Muscle of arm (tissue), 12 donors: ENCODE results near the gene XYLT1. TPM values are rescaled to one million over a fixed set of nuclear protein-coding genes. Genes with fewer than 3 reads are reported as not detected.
"Not testable (repeated sequence)": the region's sequence is repeated elsewhere in the genome, so short reads cannot be mapped to it uniquely, and the experiment has no call there.

Source experiments
- DNase-seq: peaks from one replicate; pipeline ENCODE4 v3.0.0-alpha.2; 2013
- polyA plus RNA-seq, 12 donors: library from polyadenylated mRNA; unstranded; fragments of 120-200 nt; gene quantifications; one replicate each; pipeline ENCODE4 v1.2.1, GENCODE V29; 2013; ENCODE audit not compliant: insufficient read length in 12 of 12

The XYLT1 gene
- polyA plus RNA-seq, 12 donors = 4.7 to 11.0 (median 6.3) TPM; not detected in 1

DNA sequence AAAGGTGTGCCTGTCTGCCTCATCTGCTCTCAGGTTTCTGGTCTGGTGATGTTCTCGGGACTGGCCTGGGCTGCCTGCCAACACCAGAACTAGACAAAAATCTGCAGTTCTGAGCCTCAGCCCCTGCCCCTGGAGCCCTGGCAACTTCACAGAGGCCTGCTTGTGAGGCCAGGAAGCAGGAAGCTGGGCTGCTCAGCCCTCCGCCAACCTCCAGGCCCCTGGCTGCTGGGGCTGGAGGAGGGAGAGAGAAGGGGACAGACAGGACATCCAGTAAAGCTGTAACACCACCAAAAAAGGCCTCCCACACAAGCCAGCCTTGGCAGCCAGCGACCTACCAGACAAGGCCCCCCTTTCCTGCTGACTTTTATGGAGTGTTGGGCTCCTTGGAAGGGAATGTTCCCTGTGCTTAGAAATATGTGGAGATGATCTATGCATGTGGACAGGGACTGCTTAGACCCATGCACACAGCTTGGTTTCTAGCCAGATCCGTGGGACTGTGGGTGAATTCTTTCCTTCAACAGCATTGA lies 157.6 kb downstream of the XYLT1 start:
- DNase-seq = peak; percentile 72

DNA sequence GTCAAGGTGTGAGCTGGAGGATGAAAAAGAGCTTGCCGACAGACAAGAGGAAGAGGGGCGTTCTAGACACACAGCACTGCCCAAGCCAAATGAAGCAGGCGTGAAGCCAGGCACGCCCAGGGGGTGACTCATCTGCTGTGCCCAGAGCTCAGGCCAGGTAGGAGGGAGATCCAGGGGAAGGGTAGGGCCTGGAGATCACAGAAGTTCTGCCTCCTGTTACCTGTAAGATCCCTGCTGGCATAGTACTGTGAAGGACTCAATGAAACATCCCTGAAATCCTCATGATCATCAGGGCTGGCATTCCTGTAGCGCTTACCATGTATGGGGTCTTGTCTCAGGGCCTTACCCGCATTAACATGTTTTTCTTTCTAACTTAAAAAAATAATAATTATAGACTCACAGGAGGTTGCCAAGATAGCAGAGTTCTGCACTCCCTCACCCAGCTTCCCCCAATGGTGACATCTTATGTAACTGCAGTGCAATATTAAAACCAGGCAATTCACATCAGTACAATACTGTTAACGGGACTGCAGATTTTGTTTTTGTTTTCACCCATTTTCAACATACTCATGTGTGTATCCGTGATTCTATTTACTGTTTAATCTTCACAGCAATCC lies 158.6 kb downstream of the XYLT1 start:
- no peak for DNase-seq

DNA sequence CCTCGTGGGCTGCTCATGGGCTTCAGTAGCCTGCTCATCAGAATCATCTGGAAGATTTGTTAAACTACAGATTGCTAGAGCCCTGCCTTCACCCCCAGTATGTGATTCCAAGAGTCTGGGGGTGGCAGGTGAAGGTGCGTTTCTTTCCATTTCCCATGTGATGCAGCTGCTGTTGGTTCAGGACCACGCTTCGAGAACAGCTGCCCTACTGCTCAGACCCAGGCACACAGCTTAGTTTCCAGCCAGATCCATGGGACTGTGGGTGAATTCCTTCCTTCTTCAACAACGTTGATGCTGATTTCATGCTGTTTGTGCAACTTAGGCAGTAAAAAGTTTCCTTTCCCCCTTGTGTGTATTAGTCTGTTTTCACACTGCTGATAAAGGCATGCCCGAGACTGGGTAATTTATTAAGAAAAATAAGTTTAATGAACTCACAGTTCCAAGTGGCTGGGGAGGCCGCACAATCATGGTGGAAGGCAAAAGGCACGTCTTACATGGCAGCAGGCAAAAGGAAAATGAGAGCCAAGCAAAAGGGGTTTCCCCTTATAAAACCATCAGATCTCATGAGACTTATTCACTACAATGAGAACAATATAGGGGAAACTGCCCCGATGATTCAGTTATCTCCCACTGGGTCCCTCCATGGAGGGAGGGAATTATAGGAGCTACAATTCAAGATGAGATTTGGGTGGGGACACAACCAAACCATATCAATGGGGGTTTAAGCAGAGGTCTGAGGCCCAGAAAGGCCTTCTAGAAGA lies 159.2 kb downstream of the XYLT1 start:
- DNase-seq = no peak

DNA sequence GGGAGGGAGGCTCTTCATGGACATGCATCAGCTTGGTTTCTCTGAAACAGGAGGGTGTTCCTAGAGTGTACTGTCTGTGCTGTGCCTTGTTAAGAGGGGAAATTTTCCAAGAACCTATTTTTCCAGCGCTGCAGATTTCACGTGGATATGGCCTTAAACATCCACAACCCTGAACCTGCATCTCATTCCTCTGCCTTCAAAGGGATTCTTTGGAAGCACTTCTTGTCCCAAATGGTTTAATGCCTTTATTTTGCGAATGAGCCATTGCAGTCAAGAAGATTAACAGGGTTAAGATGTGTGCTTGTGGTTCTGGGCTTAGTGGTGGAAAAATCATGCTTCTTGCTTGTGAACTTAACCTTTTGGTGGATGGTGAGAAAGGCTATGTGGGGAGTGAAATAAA lies 161.2 kb downstream of the XYLT1 start:
- DNase-seq = no peak

DNA sequence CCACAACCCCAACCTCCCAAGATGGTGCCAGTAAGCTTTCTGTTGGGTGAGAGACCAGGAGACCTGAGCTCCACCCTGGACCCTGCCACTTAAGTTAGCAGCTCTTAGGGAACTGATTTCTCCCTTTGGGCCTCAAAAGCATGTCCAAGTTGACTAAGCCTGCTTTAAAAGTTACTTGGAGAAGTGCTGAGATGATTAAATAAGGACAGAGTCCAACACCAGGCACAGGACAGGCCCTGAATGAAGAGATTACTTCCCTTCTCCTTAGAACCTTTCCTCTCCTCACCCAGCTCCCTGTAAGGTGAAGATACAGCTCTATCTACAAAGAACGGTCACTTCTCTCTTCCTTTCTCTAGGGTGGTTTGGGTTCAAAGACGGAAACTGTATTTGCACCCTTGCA lies 162.6 kb downstream of the XYLT1 start:
- no peak for DNase-seq

DNA sequence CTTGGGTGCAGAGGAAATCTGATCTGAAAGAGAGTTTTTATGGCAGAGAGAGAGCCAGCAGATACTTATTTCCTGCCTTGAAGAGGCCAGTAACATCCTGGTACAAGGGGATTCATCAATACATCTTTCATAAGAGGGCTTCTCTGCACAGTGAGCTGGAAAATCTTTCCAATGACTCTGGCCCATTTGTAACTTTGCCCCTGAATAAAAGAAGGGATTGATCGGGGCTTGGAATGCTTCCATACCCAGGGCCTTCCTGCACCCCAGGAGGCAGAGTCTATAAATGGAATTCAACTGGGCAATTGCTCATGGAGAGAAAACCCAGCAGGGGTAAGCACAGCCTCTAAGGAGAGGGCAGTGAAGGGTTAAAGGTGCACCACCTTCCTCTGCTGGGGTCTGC lies 163.3 kb downstream of the XYLT1 start:
- DNase-seq = no peak

DNA sequence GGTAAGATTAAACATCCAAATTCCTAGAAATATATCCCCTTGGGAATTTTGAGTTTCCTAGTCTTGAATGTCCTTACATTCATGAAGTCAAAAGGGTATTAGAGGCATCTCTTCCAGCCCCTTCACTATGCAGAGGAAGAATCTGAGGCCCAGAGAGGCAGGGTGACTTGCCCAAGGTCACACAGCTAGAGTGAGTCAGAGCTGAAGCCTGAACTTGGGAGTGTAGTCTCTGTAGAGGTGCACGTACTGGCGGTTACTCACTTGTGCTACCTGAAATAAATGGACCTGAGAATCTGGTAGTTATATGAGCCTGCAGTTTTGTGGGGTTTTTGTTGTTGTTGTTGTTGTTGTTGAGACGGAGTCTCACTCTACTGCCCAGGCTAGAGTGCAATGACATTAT lies 164.0 kb downstream of the XYLT1 start:
- no peak for DNase-seq

DNA sequence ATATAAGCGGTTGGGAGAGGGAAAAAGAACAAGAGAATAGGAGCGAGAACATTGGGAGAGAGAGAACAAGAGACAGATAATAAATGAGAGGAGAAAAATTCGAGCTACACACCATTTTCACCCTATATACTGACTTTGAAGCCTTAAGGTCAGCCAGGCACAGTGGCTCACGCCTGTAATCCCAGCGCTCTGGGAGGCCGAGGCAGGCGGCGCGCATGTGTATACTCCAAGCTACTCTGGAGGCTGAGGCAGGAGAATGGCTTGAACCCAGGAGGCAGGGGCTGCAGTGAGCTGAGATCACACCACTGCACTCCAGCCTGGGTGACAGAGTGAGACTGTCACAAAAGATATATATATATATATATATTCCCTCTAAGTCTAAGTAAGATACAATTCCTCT lies 164.5 kb downstream of the XYLT1 start:
- not testable (repeated sequence) for DNase-seq

DNA sequence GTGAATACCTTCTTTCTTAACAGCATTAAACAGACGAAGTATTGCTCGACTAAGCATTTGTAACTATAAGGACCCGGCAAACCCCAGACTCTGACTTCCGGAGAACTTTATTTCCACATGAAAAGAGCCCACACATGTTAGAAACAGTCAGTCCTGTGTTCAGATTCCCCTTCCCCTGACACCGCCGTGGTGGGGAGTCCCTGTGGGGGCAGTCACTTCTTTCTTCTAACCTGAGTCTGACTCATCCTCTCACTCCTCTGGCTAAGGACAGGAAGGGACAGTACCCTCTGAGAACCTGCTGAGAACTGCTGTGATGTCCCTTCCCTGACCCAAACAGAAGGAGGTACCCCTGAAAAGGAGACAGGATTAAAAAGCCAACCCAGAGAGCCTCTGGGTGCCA lies 165.1 kb downstream of the XYLT1 start:
- no peak for DNase-seq

DNA sequence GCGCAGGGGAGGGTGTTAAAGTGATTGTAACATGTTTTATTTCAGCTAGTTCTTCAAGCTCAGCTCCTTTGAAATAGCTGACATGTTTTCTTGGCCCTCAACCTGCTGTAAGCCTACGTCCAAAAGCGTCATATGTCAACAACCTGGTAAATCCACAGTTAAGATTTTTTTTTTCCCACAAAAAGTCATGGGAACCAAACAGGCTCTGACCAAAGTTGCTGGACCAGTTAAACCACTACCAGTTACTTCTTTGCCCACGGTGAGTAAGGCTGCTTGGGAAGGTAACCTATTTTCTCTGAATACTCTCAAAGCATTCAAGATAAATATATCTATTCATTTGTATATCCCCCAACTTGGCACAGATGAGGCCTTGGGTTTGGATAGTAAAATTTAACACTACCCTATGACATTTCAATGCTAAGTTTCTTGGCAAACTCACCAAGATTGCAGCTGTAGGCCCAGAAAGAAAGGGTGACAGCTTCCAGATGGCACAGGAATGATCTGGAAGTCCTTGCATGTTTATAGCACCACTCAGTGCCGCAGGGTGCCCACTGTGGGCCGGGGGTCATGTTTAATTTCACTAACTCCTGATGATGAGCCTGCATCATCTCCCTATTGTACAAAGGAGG lies 166.2 kb downstream of the XYLT1 start:
- no peak for DNase-seq

DNA sequence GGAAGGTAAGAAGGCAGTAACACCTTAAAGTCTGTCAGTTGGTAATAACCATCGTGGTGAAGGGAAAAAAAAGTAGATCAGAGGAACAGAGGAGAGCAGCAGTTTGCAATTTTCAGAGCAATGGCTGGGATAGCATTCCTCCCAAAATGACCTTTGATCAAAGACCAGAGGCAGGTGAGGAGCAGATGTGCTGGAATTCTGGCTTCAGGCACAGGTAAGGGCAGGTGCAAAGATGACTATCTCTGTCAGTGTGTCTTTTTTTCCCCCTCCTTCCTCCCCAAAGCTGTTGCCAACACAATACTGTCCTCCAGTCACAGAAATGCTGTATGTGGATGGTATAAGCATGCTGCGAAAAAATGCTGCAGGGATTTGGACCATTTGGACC lies 166.7 kb downstream of the XYLT1 start:
- DNase-seq = no peak

DNA sequence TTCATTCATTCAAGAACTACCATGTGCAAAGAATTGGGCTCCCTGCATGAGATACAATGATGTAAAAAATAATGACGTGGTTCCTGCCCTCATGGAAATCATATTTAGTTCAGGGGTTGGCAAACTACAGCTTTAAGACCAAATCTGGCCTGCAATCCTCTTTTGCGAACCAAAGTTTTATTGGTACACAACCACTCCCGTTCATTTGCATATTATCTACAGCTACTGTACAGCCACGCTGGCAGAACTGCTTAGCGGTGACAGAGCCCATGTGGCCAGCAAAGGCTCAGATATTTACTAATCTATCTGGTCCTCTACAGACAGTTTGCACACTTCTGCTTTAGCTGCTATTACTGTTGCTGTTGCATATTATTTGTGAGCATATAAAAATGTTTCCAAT lies 167.7 kb downstream of the XYLT1 start:
- no peak for DNase-seq

DNA sequence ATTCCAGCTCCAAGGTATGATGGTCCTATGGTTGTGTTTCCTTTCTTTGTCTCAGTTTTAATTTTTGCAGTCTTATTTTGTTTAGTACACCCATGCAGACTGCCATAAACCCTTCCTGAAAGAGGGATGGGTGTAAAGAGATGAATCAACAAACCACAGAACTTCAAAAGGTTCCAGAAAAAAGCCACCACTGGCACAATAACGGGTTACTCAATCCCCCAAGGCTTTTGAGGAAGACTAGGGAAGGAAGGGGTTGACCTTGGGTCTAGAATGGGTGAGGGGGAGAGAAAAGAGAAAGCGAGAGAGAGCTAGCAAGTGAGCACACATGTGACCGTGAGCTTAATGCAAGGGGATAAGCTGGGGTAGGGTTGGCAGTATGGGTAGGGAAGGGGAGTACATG lies 168.1 kb downstream of the XYLT1 start:
- DNase-seq = no peak

DNA sequence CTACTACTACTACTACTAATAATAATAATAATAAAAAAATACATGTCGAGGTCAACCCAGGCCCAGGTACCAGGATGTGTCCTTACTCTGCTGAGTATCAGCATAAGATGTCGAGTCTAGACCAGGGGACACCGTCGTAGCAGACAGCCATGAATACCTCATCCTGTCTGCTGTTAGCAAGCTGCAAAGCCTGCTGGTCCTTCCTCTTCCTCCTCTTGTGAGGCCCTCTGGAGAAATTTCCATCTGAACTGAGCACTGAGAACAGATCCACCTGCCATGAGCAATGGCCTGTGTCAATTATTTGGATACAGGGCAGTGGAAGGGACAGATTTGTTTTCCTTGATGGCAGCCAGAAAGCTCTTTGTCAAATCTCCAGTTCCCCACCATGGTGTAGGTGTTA lies 168.5 kb downstream of the XYLT1 start:
- DNase-seq = no peak

DNA sequence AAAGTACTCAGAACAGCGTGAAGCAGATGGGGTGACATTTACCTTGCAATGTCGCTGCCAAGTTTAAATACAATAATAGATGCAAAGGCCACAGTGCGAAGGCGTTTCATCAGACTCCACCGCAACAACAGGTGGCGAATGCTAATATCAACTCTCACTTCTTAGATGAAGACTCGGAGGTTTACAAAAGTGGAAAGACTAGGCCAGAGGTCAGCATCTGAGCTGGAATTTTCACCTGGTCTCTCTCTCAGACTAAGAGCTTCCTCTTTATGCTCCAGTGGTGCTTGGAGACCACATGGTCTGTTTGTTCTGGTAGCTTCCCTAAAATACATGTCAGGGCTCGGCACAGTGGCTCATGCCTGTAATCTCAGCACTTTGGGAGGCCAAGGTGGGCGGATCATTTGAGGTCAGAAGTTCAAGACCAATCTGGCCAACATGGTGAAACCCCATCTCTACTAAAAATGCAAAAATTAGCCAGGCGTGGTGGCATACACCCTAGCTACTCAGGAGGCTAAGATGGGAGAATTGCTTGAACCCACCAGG lies 169.1 kb downstream of the XYLT1 start:
- no peak for DNase-seq

DNA sequence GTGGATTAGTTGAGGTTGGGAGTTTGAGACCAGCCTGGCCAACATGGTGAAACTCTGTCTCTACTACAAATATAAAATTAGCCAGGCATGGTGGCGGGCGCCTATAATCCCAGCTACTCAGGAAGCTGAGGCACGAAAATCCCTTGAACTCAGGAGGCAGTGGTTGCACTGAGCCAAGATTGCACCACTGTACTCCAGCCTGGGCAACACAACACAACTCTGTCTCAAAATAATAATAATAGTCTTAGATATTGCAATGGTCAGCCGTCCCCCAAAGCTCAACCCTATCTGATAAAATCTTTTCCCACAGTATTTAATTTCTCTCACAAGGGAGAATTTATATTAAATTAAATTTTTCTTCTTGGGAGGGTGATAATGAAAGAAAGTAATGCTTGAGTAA lies 169.6 kb downstream of the XYLT1 start:
- no peak for DNase-seq

DNA sequence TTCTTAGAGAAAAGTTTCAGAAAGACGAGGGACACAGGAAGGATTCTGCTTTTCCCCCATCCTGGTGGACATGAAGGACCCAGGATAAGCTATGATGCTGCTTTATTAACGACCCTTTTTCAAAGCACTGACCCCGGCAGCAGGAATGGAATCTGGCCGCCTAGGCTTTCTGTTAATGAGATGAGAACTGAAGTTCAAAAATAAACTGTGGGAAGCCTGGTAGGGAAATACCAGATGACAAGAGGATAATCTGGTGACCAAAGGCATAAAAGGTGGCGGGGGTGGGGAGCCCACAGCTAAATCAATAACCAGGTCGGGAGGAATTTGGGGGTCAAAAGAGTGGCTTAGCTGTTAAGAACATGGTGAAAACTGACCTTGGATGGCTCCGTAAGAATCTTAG lies 171.0 kb downstream of the XYLT1 start:
- DNase-seq = no peak

DNA sequence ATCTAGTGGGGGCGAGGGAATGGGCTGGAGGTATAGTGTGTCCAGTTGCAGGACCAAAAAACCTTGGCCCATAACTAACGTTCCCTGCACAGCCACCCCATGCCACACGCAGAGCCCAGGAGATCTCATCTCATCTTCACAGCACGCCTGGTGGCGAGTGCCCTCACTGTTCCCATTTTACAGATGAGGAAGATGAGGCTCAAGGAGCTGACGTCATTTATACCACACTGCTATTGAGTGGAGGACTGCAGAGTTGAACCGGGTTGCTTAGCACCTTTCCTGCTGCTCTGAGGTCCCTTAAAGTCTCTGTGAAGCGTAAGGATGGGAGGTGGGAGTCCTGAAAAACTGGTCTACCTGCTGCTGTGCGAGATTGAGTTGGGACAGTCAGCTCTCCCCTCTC lies 172.5 kb downstream of the XYLT1 start:
- no peak for DNase-seq

DNA sequence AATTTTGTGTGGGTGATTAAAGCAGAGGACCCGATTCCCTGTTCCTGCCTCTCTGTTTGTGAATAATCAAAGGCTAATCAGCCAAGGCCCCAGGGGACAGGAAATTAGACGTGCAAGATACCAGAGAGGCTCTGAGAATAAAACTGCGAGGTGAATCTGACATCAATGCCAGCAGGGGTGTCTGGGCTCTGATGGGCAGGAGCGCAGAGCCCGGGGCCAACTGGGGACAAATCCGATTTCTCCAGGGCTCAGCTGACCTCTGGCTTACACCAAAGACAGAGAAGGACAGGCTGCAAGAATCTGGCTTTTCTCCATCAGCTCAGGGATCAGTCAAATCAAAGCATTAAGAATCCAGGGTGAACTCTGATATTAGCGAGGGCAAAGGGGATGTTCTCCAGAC lies 174.3 kb downstream of the XYLT1 start:
- no peak for DNase-seq

DNA sequence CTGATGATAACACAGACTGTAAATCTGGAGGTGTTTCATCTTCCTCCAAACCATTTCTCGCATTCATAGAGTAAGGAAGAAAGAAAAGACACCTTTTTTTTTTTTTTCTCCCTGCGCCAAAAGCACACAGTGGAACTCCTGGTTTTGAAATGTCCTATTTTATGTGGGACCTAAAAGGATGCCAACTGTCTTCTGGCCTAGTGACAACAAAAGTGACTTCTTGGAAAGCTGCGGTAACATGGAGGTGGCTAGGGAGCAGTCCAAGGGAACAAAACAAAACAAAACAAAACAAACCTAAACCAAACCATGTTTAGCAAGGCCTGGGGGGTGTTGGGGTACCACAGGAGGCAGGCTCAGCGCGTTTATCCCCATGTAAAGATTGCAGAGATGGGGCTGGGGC lies 174.8 kb downstream of the XYLT1 start:
- DNase-seq = peak; percentile 51

DNA sequence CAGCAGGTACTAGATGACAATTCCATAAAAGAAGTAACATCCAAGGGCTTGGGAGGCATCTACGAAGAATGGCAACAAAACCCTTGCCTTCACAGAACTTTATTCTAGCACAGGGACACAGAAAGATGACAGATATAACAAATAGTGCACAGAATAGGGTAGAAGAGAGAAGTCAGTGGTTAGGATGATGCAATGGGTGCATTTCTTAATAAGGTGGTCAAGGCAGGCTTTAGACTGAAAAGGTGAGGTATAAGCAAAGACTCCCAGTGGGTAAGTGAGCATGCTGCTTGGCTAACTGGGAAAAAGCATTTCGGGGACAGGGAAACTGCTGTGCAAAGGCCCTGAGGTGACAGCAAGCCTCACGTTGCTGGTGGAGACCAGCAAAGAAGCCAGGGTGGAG lies 175.9 kb downstream of the XYLT1 start:
- no peak for DNase-seq

DNA sequence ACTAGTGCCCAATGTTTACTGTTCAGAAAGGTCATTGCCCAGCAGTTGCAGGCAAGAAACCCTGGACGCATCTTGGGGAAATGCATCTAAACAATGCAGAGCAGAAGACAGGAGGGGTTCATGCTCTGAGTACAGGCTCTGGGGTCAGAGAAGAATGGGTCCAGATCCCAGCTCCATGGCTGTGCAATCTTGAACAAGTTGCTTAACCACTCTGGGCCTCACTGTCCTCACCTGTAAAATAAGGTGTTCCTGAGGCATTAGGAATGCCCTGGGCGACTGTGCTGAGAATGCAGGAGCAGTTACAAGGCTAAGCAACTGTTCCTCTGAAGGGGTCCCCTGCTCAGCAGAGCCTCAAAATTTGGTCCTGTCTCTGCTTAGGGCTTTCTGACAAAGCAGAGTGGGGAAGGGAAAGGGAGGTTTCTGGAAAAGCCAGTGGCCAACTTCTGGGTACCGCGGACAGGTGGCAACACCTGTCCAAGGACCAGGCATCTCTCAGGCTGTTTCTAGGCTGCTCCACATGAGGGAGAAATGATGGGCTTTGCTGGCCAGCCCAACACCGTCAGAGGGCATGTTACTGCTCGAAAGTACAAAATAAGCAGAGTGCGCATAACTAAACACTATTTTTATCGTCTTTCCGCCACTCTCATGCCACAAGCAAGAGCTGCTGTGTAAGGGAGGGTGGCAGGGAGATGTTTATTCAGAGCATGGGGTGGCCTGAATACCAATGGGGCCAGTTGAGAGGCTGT lies 176.8 kb downstream of the XYLT1 start:
- no peak for DNase-seq
